Cardiac muscle cell (in vitro differentiated cells and primary cell): ENCODE results near the gene HDLBP. TPM values are rescaled to one million over a fixed set of nuclear protein-coding genes. Genes with fewer than 3 reads are reported as not detected.
A peak's percentile ranks its signal among the peaks of the same experiment; 100 is the strongest.

Experiments used
- DNase-seq, 2 donors: peaks; one replicate each; pipeline versions ENCODE4 v3.0.0 to v3.0.0-alpha.2; 2010 to 2017; ENCODE audit warnings: low read depth in 1 of 2, low spot score in 1 of 2
- H3K27ac ChIP-seq: fragments of 200-600 bp; sonication (generic); 2 replicates; pipeline ENCODE4 v1.5.1; 2016
- H3K27me3 ChIP-seq: fragments of 200-600 bp; sonication (generic); 2 replicates; pipeline ENCODE4 v1.6.0; 2016; ENCODE audit warnings: control low read depth
- H3K36me3 ChIP-seq: fragments of 200-600 bp; sonication (generic); 2 replicates; pipeline ENCODE4 v1.5.1; 2016; ENCODE audit warnings: control low read depth
- H3K4me1 ChIP-seq: fragments of 200-600 bp; sonication (generic); 2 replicates; pipeline ENCODE4 v1.8.1; 2017; ENCODE audit warnings: low read depth, mild to moderate bottlenecking, mixed run types
- H3K4me3 ChIP-seq: fragments of 200-600 bp; sonication (generic); 2 replicates; pipeline ENCODE4 v1.5.1; 2016; ENCODE audit warnings: mild to moderate bottlenecking
- H3K9me3 ChIP-seq: fragments of 200-600 bp; sonication (generic); 2 replicates; pipeline ENCODE4 v1.5.1; 2017; ENCODE audit warnings: low read depth, mild to moderate bottlenecking, control low read depth
- polyA plus RNA-seq: library from polyadenylated mRNA; unstranded; fragments of >200 nt; fragmentation: Nextera tagmentation; extraction: Ambion mirVana; gene quantifications from 2 replicates; pipeline ENCODE4 v1.2.1, GENCODE V29; 2016
- total RNA-seq: library from RNA; depleted of rRNA; stranded (reverse); fragments of >200 nt; gene quantifications from 2 replicates; pipeline ENCODE4 v1.2.3, GENCODE V29; 2016
- TF ChIP-seq, protein P1 (sequence below): IDR thresholded peaks from 2 replicates; pipeline ENCODE4 v1.5.1; 2012; ENCODE audit warnings: low read depth, mild to moderate bottlenecking, low read length

The HDLBP gene
- total and polyA plus RNA-seq, 2 experiments from 2014 or later: 261 to 313 TPM

DNA sequence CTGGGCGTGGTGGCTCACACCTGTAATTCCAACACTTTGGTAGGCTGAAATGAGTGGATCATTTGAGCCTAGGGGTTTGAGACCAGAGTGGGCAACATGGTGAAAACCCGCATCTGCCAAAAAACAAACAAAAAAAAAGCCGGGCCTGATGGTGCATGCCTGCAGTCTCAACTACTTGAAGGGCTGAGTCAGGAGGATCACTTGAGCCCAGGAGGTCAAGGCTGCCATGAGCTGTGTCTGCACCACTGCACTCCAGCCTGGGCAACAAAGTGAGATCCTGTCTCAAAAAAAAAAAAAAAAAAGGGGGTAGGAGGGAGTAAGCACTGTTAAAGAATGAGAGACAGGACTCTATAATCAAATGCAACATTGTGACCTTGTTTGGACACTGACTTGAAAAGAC lies 54.6 kb downstream of the HDLBP start:
- Histone ChIP-seq H3K27me3 (no peaks in the 10 kb centered on the region), H3K4me1 (no peaks in the 10 kb centered on the region), H3K4me3 (no peak overlapping the region), H3K27ac (no peak overlapping the region), H3K9me3 (no peaks in the 10 kb centered on the region), H3K36me3 (peaks cover 75% of the 10 kb centered on the region)
- TF ChIP-seq, protein P1, sequence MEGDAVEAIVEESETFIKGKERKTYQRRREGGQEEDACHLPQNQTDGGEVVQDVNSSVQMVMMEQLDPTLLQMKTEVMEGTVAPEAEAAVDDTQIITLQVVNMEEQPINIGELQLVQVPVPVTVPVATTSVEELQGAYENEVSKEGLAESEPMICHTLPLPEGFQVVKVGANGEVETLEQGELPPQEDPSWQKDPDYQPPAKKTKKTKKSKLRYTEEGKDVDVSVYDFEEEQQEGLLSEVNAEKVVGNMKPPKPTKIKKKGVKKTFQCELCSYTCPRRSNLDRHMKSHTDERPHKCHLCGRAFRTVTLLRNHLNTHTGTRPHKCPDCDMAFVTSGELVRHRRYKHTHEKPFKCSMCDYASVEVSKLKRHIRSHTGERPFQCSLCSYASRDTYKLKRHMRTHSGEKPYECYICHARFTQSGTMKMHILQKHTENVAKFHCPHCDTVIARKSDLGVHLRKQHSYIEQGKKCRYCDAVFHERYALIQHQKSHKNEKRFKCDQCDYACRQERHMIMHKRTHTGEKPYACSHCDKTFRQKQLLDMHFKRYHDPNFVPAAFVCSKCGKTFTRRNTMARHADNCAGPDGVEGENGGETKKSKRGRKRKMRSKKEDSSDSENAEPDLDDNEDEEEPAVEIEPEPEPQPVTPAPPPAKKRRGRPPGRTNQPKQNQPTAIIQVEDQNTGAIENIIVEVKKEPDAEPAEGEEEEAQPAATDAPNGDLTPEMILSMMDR: no peak
- DNase-seq: no peak

DNA sequence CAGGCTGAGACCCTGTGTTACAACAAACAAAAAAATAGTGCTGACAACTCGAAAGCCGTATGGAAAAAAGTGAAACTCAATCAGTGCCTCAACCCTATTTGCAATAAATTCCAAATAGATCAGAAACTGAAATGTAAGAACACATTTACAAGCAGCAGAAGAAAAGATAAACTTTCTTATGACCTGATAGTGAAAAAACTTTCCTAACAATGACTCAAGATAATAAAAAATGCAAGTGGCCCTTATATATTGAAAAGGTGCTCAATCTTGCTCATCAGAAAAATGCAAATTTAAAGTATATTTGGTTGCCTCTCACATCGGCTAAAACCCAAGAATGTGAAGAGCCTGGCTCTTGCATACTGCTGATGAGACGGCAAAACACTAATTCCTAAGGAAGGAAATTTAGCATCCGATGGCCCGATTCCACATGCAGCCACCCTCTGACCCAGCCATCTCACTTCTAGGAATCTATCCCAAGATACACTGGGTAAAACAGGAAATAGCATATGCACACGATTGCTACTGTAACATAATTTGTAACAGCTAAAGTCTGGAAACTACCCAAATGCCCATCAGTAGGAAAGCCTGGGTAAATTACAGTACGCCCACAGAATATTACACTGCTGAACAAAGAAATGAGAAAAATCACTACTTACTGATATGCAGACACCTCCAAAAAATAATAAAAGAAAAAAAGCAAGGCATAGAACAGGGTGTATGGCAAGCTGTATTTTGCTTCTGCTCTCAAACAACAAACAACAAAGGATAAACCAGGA lies 56.8 kb downstream of the HDLBP start:
- no peaks in the 10 kb centered on the region for H3K27me3 ChIP-seq
- DNase-seq: no peak
- H3K36me3 ChIP-seq: peaks cover 76% of the 10 kb centered on the region
- H3K27ac ChIP-seq: no peak overlapping the region
- H3K4me1 ChIP-seq: no peaks in the 10 kb centered on the region
- no peaks in the 10 kb centered on the region for H3K9me3 ChIP-seq
- TF ChIP-seq, protein P1: no peak
- no peak overlapping the region for H3K4me3 ChIP-seq

DNA sequence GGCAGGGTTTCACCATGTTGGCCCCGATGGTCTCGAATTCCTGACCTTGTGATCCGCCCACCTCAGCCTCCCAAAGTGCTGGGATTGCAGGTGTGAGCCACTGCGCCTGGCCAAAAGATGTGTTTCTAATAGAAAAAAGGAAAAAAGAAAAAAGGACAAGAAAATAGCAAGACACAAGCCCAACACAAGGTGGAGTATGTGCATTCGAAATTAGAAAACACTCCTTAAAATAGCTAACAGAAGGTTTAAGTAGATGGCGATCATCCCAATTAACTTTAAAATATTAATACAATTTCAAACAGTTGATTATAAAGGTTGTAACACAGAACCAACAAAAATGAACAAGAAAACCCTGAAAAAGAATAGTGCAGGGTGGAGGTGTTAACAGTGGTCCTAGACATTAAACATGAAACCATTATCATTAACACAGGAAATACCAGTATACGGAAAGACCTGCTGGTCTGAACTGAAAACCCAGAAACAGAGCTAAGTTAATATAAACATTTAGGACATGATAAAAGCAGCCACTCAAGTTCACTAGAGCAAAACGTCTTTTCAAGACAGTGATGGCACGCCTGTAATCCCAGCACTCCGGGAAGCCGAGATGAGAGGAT lies 57.9 kb downstream of the HDLBP start:
- H3K9me3 ChIP-seq: no peaks in the 10 kb centered on the region
- no peaks in the 10 kb centered on the region for H3K4me1 ChIP-seq
- no peaks in the 10 kb centered on the region for H3K27me3 ChIP-seq
- peaks cover 76% of the 10 kb centered on the region for H3K36me3 ChIP-seq
- no peak overlapping the region for H3K4me3 ChIP-seq
- DNase-seq: no peak
- TF ChIP-seq, protein P1: peak; percentile 19
- H3K27ac ChIP-seq: no peak overlapping the region

DNA sequence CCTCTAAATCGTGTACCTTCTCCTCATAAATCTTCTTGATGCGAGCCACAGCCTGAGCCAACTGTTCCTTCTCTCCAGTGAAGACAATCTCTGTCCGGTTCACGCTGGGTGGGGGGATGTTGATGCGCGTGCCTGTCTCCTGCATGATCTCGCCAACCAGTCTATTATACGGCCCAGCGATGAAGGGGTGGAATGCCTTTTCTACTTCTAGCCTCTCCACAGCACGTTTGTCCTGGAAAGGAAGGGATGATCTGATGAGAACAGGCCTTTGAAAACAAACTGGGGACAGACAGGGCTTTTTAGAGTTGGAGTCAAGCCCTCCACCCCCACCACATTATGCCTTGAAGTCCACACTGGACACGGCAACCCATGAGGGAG lies 59.3 kb downstream of the HDLBP start:
- no peak overlapping the region for H3K27ac ChIP-seq
- H3K4me3 ChIP-seq: no peak overlapping the region
- peaks cover 77% of the 10 kb centered on the region for H3K36me3 ChIP-seq
- no peaks in the 10 kb centered on the region for H3K27me3 ChIP-seq
- H3K4me1 ChIP-seq: no peaks in the 10 kb centered on the region
- no peaks in the 10 kb centered on the region for H3K9me3 ChIP-seq
- no peak for DNase-seq
- TF ChIP-seq, protein P1: no peak

DNA sequence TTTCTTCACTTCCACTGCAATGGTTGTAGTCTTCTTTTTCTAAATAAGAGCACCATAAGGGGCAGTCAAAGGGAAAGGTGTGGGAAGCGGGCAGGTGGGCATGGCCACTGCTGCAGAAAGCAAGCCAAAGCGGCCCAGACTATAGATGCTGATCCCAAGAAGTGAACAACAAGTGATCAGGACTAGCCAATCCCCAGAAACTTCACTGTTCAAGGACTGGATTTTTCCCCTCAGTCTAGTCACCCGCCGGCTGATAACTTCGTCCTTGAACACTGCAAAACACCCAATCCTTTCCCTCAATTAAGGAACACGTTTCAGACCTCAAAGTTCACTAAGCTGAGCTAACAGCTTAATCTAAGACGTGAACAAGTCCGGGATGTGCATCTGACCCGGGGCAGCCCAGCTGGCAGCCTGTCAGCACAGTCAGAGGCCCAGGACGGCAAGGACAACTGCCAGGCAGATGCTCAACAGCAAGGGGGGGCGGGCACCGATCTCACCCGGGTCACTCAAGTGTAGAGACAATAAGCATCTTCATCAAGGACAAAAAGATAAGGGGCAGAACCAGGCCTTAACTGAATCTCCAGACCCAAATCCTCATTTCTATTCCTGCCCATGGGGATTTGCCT lies 59.8 kb downstream of the HDLBP start:
- H3K36me3 ChIP-seq: peaks cover 77% of the 10 kb centered on the region
- no peak overlapping the region for H3K4me3 ChIP-seq
- TF ChIP-seq, protein P1: no peak
- no peak overlapping the region for H3K27ac ChIP-seq
- H3K9me3 ChIP-seq: no peaks in the 10 kb centered on the region
- no peaks in the 10 kb centered on the region for H3K4me1 ChIP-seq
- DNase-seq: no peak
- no peaks in the 10 kb centered on the region for H3K27me3 ChIP-seq
